C4-2B (cell line): ENCODE data around the gene SMTNL2.

ENCODE experiments used
- H3K27ac ChIP-seq: fragments of 450-650 bp; 2 replicates; pipeline ENCODE4 v1.5.1; 2017
- CTCF ChIP-seq: fragments of 450-650 bp; conservative IDR thresholded peaks from 2 replicates; pipeline ENCODE4 v1.5.1; 2017; ENCODE audit warnings: mild to moderate bottlenecking
- ZFX ChIP-seq: fragments of 450-650 bp; IDR thresholded peaks from 2 replicates; pipeline ENCODE4 v1.6.1; 2017

SMTNL2 gene

GRCh38 chr17:4542003-4542725 lies 42.2 kb upstream of the SMTNL2 start:
- no peak overlapping the region for H3K27ac ChIP-seq
- TF ChIP-seq CTCF (no peak), ZFX (no peak)

- H3K27ac ChIP-seq = no peak overlapping the region
Measured at GRCh38 chr17:4542726-4543191, 41.6 kb upstream of the SMTNL2 start.

GRCh38 chr17:4543557-4544026 lies 40.7 kb upstream of the SMTNL2 start:
- no peak for TF ChIP-seq ZFX
- H3K27ac ChIP-seq = no peak overlapping the region

More at GRCh38 chr17:4542726-4543191, 41.6 kb upstream of the SMTNL2 start:
- TF ChIP-seq ZFX = no peak
- TF ChIP-seq CTCF = no peak

GRCh38 chr17:4544135-4544950 lies 40.0 kb upstream of the SMTNL2 start:
- H3K27ac ChIP-seq = no peak overlapping the region
- TF ChIP-seq ZFX (no peak), CTCF (no peak)

GRCh38 chr17:4544951-4545216 lies 39.4 kb upstream of the SMTNL2 start:
- no peak for TF ChIP-seq CTCF

GRCh38 chr17:4545217-4545951 lies 38.9 kb upstream of the SMTNL2 start:
- H3K27ac ChIP-seq = no peak overlapping the region

More at GRCh38 chr17:4544951-4545216, 39.4 kb upstream of the SMTNL2 start:
- H3K27ac ChIP-seq = no peak overlapping the region

More at GRCh38 chr17:4545217-4545951, 38.9 kb upstream of the SMTNL2 start:
- no peak for TF ChIP-seq CTCF
- no peak for TF ChIP-seq ZFX
